Measurements from ENCODE around the gene RADIL.

The RADIL gene

GRCh38 chr7:4833691-4834600 is 49.6 kb downstream of the RADIL start:
- DNase-seq (ENCODE audit: low spot score) (peak; percentile 7), FAIRE-seq (peak; percentile 85)

- FAIRE-seq, result peak; percentile 99
- no peak for DNase-seq (ENCODE audit: low spot score)
These were observed 50.3 kb downstream of the RADIL start for GRCh38 chr7:4833176-4833575.

GRCh38 chr7:4832711-4833110 is 50.8 kb downstream of the RADIL start:
- DNase-seq (ENCODE audit: low spot score) (no peak), FAIRE-seq (no peak)

- FAIRE-seq (peak; percentile 66), DNase-seq (ENCODE audit: low spot score) (no peak)
These were observed 51.6 kb downstream of the RADIL start for GRCh38 chr7:4831723-4832495.

- peak; percentile 85 for DNase-seq (ENCODE audit: low spot score)
These were observed 53.3 kb downstream of the RADIL start for GRCh38 chr7:4830176-4830575.

GRCh38 chr7:4828720-4829383 is 54.7 kb downstream of the RADIL start:
- FAIRE-seq, result peak; percentile 84
- no peak for DNase-seq (ENCODE audit: low spot score)

More at GRCh38 chr7:4830176-4830575, 53.3 kb downstream of the RADIL start:
- no peak for FAIRE-seq

- DNase-seq (ENCODE audit: low spot score) (no peak), FAIRE-seq (peak; percentile 32)
These were observed 58.4 kb downstream of the RADIL start for GRCh38 chr7:4825081-4825480.

- DNase-seq (ENCODE audit: low spot score), result no peak
- FAIRE-seq, result peak; percentile 63
These were observed 59.3 kb downstream of the RADIL start for GRCh38 chr7:4824120-4824775.

GRCh38 chr7:4823441-4824119 is 59.9 kb downstream of the RADIL start:
- FAIRE-seq, result peak; percentile 79

GRCh38 chr7:4822677-4823076 is 60.8 kb downstream of the RADIL start:
- no peak for DNase-seq (ENCODE audit: low spot score)
- peak; percentile 68 for FAIRE-seq

More at GRCh38 chr7:4823441-4824119, 59.9 kb downstream of the RADIL start:
- DNase-seq (ENCODE audit: low spot score), result no peak

GRCh38 chr7:4820967-4821471 is 62.5 kb downstream of the RADIL start:
- FAIRE-seq (no peak), DNase-seq (ENCODE audit: low spot score) (no peak)

- FAIRE-seq, result peak; percentile 62
- DNase-seq (ENCODE audit: low spot score), result no peak
These were observed 63.0 kb downstream of the RADIL start for GRCh38 chr7:4820405-4820966.

- no peak for DNase-seq (ENCODE audit: low spot score)
- FAIRE-seq, result no peak
These were observed 63.7 kb downstream of the RADIL start for GRCh38 chr7:4819560-4820404.

GRCh38 chr7:4818000-4818794 is 65.3 kb downstream of the RADIL start:
- no peak for DNase-seq (ENCODE audit: low spot score)
- peak; percentile 5 for FAIRE-seq

GRCh38 chr7:4817178-4817901 is 66.2 kb downstream of the RADIL start:
- no peak for DNase-seq (ENCODE audit: low spot score)
- peak; percentile 77 for FAIRE-seq

- no peak for FAIRE-seq
- no peak for DNase-seq (ENCODE audit: low spot score)
These were observed 67.0 kb downstream of the RADIL start for GRCh38 chr7:4816419-4817080.

Measured in urothelium cell line (cell line).